ENCODE data around the gene TNPO3. TPM values are rescaled to one million over a fixed set of nuclear protein-coding genes. Genes with fewer than 3 reads are reported as not detected.

TNPO3 gene
- total RNA-seq = 10 to 100 TPM; 36.8 to 46.6 TPM

GRCh38 chr7:129054438-129055293, at the start of gene TNPO3:
Gene TNPO3 (minus strand): TSS chr7:129055111. CDS start chr7:129054770, 341 bp downstream.
- Histone ChIP-seq H3K4me3 (peak within 1 kb of the TSS; percentile 98), H3K27ac (peak within 1 kb of the TSS; percentile 98), H3K9ac (ENCODE audit: low read depth in 2 of 2, low read length in 2 of 2) (peak within 1 kb of the TSS; percentile 85 to 86), H3K27me3 (no peaks in the 10 kb centered on the region), H3K4me1 (no peaks in the 10 kb centered on the region), H3K36me3 (no peaks in the 10 kb centered on the region), H3K9me3 (no peaks in the 10 kb centered on the region)
- peak; percentile 98 for DNase-seq
- TF ChIP-seq, protein P1, sequence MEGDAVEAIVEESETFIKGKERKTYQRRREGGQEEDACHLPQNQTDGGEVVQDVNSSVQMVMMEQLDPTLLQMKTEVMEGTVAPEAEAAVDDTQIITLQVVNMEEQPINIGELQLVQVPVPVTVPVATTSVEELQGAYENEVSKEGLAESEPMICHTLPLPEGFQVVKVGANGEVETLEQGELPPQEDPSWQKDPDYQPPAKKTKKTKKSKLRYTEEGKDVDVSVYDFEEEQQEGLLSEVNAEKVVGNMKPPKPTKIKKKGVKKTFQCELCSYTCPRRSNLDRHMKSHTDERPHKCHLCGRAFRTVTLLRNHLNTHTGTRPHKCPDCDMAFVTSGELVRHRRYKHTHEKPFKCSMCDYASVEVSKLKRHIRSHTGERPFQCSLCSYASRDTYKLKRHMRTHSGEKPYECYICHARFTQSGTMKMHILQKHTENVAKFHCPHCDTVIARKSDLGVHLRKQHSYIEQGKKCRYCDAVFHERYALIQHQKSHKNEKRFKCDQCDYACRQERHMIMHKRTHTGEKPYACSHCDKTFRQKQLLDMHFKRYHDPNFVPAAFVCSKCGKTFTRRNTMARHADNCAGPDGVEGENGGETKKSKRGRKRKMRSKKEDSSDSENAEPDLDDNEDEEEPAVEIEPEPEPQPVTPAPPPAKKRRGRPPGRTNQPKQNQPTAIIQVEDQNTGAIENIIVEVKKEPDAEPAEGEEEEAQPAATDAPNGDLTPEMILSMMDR (IDR thresholded peaks at IDR 0.05) = no peak
- intact Hi-C loops (cut with DNase I) = no loop called here

- Histone ChIP-seq H3K9me3 (no peaks in the 10 kb centered on the region), H3K27me3 (no peaks in the 10 kb centered on the region), H3K9ac (ENCODE audit: low read depth in 2 of 2, low read length in 2 of 2) (no peak overlapping the region), H3K27ac (no peak overlapping the region), H3K4me3 (no peak overlapping the region), H3K4me1 (peaks cover 6% of the 10 kb centered on the region), H3K36me3 (no peaks in the 10 kb centered on the region)
- TF ChIP-seq, protein P1 (IDR thresholded peaks at IDR 0.05) = no peak
- DNase-seq = no peak
- intact Hi-C loops (cut with DNase I) = no loop called here
These were observed 48.8 kb upstream of the TNPO3 start for GRCh38 chr7:129103561-129104324.

GRCh38 chr7:129101746-129102145, 46.8 kb upstream of the TNPO3 start:
- no peak overlapping the region for H3K9ac ChIP-seq (ENCODE audit: low read depth in 2 of 2, low read length in 2 of 2)
- no peak overlapping the region for H3K27ac ChIP-seq
- TF ChIP-seq, protein P1 (IDR thresholded peaks at IDR 0.05) = no peak
- H3K4me3 ChIP-seq = no peak overlapping the region
- no peaks in the 10 kb centered on the region for H3K36me3 ChIP-seq
- H3K27me3 ChIP-seq = no peaks in the 10 kb centered on the region
- intact Hi-C loops (cut with DNase I) = no loop called here
- no peak for DNase-seq
- peaks cover 6% of the 10 kb centered on the region for H3K4me1 ChIP-seq
- no peaks in the 10 kb centered on the region for H3K9me3 ChIP-seq

- Histone ChIP-seq H3K27me3 (no peaks in the 10 kb centered on the region), H3K9me3 (no peaks in the 10 kb centered on the region), H3K27ac (peak overlapping the region; percentile 29), H3K4me3 (no peak overlapping the region), H3K9ac (ENCODE audit: low read depth in 2 of 2, low read length in 2 of 2) (no peak overlapping the region), H3K4me1 (peaks cover 6% of the 10 kb centered on the region), H3K36me3 (no peaks in the 10 kb centered on the region)
- intact Hi-C loops (cut with DNase I) = no loop called here
- no peak for DNase-seq
- TF ChIP-seq, protein P1 (IDR thresholded peaks at IDR 0.05) = no peak
These were observed 45.9 kb upstream of the TNPO3 start for GRCh38 chr7:129100827-129101166.

DNA sequence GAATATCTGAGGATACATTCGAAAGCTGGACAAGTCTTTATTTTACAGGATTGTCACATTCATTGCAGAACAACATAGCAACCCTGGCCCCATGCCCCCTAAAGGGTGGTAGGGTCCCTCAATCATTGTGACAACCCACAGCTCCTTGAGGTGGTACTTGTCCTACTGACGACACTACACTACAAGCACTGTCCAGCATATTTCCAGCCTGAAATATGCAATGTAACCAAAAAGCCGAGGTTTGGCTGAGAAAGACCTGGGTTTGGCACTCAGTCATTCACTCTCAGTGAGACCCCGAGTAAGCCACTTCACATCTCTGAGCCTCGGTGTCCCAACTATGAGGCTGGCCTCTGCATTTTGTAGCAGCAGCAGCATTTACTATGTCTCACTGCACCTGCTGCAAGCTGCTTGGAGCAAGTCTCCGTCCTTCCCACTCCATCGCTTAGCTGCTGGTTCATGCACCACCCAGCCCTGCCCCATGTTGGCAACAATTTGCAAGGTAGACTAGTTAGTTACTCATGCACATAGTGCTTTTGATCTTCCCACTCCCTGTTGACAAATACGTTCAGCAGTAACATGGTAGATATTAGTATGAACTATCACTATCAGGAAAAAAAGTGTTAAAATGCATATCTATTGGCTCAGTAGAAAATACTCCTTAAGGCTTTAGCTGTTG, 43.6 kb upstream of the TNPO3 start:
- no peak for DNase-seq
- Histone ChIP-seq H3K27me3 (no peaks in the 10 kb centered on the region), H3K9ac (ENCODE audit: low read depth in 2 of 2, low read length in 2 of 2) (no peak overlapping the region), H3K36me3 (no peaks in the 10 kb centered on the region), H3K4me3 (no peak overlapping the region), H3K9me3 (no peaks in the 10 kb centered on the region), H3K27ac (no peak overlapping the region), H3K4me1 (peaks cover 6% of the 10 kb centered on the region)
- intact Hi-C loops (cut with DNase I) = no loop called here
- TF ChIP-seq, protein P1 (IDR thresholded peaks at IDR 0.05) = no peak
